Caki2 (cell line): ENCODE measurements around the gene FBXL2. TPM values are rescaled to one million over a fixed set of nuclear protein-coding genes. Genes with fewer than 3 reads are reported as not detected.

ENCODE experiments used
- DNase-seq: peaks from one replicate; pipeline ENCODE4 v3.0.0-alpha.2; 2015; ENCODE audit warnings: low read depth
- in situ Hi-C: cut with HindIII; loops from 2 replicates; pipeline ENCODE4 v1.10.0; 2016; ENCODE audit warnings: low sequenced_read_pairs, low pct_unique_long_range_greater_than_20kb, mixed read lengths
- total RNA-seq: library from RNA; depleted of rRNA; stranded (reverse); fragments of >200 nt; shearing (Covaris generic); gene quantifications from 2 replicates; pipeline ENCODE4 v1.2.3, GENCODE V29; 2014; ENCODE audit warnings: low replicate concordance; rRNA removed

FBXL2 gene
- total RNA-seq: 5.7 and 8.0 TPM in 2 replicates

- in situ Hi-C loops: no loop called here
- DNase-seq: peak; percentile 75
Measured at GRCh38 chr3:33277193-33277882, at the start of gene FBXL2. FBXL2 (plus strand) TSS chr3:33277442; CDS start chr3:33277513, 71 bp downstream.

- in situ Hi-C loops: no loop called here
- DNase-seq: no peak
Measured at GRCh38 chr3:33229066-33229465, 48.2 kb upstream of the FBXL2 start.

- in situ Hi-C loops: no loop called here
- no peak for DNase-seq
Measured at GRCh38 chr3:33229947-33230346, 47.3 kb upstream of the FBXL2 start.

- no peak for DNase-seq
- in situ Hi-C loops: no loop called here
Measured at GRCh38 chr3:33231756-33232465, 45.3 kb upstream of the FBXL2 start.

- in situ Hi-C loops: no loop called here
- DNase-seq: no peak
Measured at GRCh38 chr3:33233884-33234283, 43.4 kb upstream of the FBXL2 start.

GRCh38 chr3:33236005-33236404 lies 41.2 kb upstream of the FBXL2 start:
- no peak for DNase-seq
- in situ Hi-C loops: no loop called here

- in situ Hi-C loops: no loop called here
Measured at GRCh38 chr3:33237439-33237838, 39.8 kb upstream of the FBXL2 start.

GRCh38 chr3:33238923-33239322 lies 38.3 kb upstream of the FBXL2 start:
- in situ Hi-C loops: no loop called here
- no peak for DNase-seq

More at GRCh38 chr3:33237439-33237838, 39.8 kb upstream of the FBXL2 start:
- no peak for DNase-seq

GRCh38 chr3:33240261-33240660 lies 37.0 kb upstream of the FBXL2 start:
- in situ Hi-C loops: no loop called here
- no peak for DNase-seq

- no peak for DNase-seq
- in situ Hi-C loops: no loop called here
Measured at GRCh38 chr3:33246786-33247185, 30.5 kb upstream of the FBXL2 start.

- in situ Hi-C loops: no loop called here
- DNase-seq: no peak
Measured at GRCh38 chr3:33250712-33251111, 26.5 kb upstream of the FBXL2 start.

- DNase-seq: no peak
- in situ Hi-C loops: no loop called here
Measured at GRCh38 chr3:33256249-33256648, 21.0 kb upstream of the FBXL2 start.

- no peak for DNase-seq
- in situ Hi-C loops: no loop called here
Measured at GRCh38 chr3:33260104-33260503, 17.1 kb upstream of the FBXL2 start.

GRCh38 chr3:33269385-33269784 lies 7.9 kb upstream of the FBXL2 start:
- DNase-seq: no peak
- in situ Hi-C loops: no loop called here

GRCh38 chr3:33271324-33271723 lies 5.9 kb upstream of the FBXL2 start:
- DNase-seq: no peak
- in situ Hi-C loops: no loop called here

GRCh38 chr3:33273628-33274027 lies 3.6 kb upstream of the FBXL2 start:
- DNase-seq: no peak
- in situ Hi-C loops: no loop called here

- DNase-seq: peak; percentile 14
Measured at GRCh38 chr3:33278163-33278562, 921 bp downstream of the FBXL2 start.

GRCh38 chr3:33287672-33288282 lies 10.5 kb downstream of the FBXL2 start:
- no peak for DNase-seq
- in situ Hi-C loops: no loop called here

More at GRCh38 chr3:33278163-33278562, 921 bp downstream of the FBXL2 start:
- in situ Hi-C loops: no loop called here

GRCh38 chr3:33299395-33300081 lies 22.3 kb downstream of the FBXL2 start:
- peak; percentile 6 for DNase-seq
- in situ Hi-C loops: no loop called here
